Parathyroid adenoma (tissue), 2 donors: ENCODE measurements around the gene PODXL.

Source experiments
- H2AFZ ChIP-seq: fragments of 300-600 bp; sonication (generic); one replicate; pipeline ENCODE4 v1.7.0; 2017; ENCODE audit warnings: antibody characterized with exemption, mild to moderate bottlenecking
- H3K27ac ChIP-seq: fragments of 300-600 bp; sonication (generic); one replicate; pipeline ENCODE4 v1.7.0; 2017
- H3K27me3 ChIP-seq: fragments of 300-600 bp; sonication (generic); one replicate; pipeline ENCODE4 v1.7.0; 2017; ENCODE audit warnings: low read length; ENCODE audit not compliant: control insufficient read depth, insufficient read depth
- H3K36me3 ChIP-seq: fragments of 300-600 bp; sonication (generic); one replicate; pipeline ENCODE4 v1.7.0; 2017; ENCODE audit warnings: low read length; ENCODE audit not compliant: control insufficient read depth, insufficient read depth
- H3K4me1 ChIP-seq: fragments of 300-600 bp; sonication (generic); one replicate; pipeline ENCODE4 v1.7.0; 2017; ENCODE audit warnings: control low read depth
- H3K4me2 ChIP-seq: fragments of 300-600 bp; sonication (generic); one replicate; pipeline ENCODE4 v1.7.0; 2017; ENCODE audit warnings: low read length
- H3K4me3 ChIP-seq: fragments of 300-600 bp; sonication (generic); one replicate; pipeline ENCODE4 v1.7.0; 2017; ENCODE audit warnings: low read depth, low read length
- H3K79me2 ChIP-seq: fragments of 300-600 bp; sonication (generic); one replicate; pipeline ENCODE4 v1.7.0; 2017; ENCODE audit warnings: control low read depth
- H3K9ac ChIP-seq: fragments of 300-600 bp; sonication (generic); one replicate; pipeline ENCODE4 v1.7.0; 2017; ENCODE audit warnings: mild to moderate bottlenecking
- H3K9me3 ChIP-seq: fragments of 300-600 bp; sonication (generic); one replicate; pipeline ENCODE4 v1.7.0; 2017; ENCODE audit warnings: low read length; ENCODE audit not compliant: control insufficient read depth
- CTCF ChIP-seq: fragments of 300-600 bp; sonication (generic); IDR thresholded peaks from one replicate; pipeline ENCODE4 v1.7.0; 2017; ENCODE audit warnings: antibody characterized with exemption, mild to moderate bottlenecking
- donor health status: primary hyperparathyroidism.

PODXL gene

GRCh38 chr7:131511774-131512535 lies 44.5 kb downstream of the PODXL start:
- Histone ChIP-seq H3K4me2 (no peak overlapping the region), H2AFZ (no peak overlapping the region), H3K27me3 (no peaks in the 10 kb centered on the region), H3K4me1 (peaks cover 10% of the 10 kb centered on the region), H3K9me3 (no peaks in the 10 kb centered on the region), H3K27ac (no peak overlapping the region), H3K4me3 (no peak overlapping the region), H3K9ac (no peak overlapping the region), H3K36me3 (no peaks in the 10 kb centered on the region), H3K79me2 (no peaks in the 10 kb centered on the region)
- TF ChIP-seq CTCF: no peak

GRCh38 chr7:131511071-131511470 lies 45.4 kb downstream of the PODXL start:
- no peak overlapping the region for H3K27ac ChIP-seq
- no peak overlapping the region for H3K4me2 ChIP-seq
- H3K36me3 ChIP-seq: no peaks in the 10 kb centered on the region
- no peak overlapping the region for H3K9ac ChIP-seq
- peaks cover 10% of the 10 kb centered on the region for H3K4me1 ChIP-seq
- H3K9me3 ChIP-seq: no peaks in the 10 kb centered on the region
- no peak overlapping the region for H2AFZ ChIP-seq
- no peaks in the 10 kb centered on the region for H3K79me2 ChIP-seq
- H3K27me3 ChIP-seq: no peaks in the 10 kb centered on the region
- no peak overlapping the region for H3K4me3 ChIP-seq
- TF ChIP-seq CTCF: no peak

GRCh38 chr7:131509781-131510180 lies 46.6 kb downstream of the PODXL start:
- no peak overlapping the region for H3K4me2 ChIP-seq
- no peak overlapping the region for H2AFZ ChIP-seq
- H3K27ac ChIP-seq: no peak overlapping the region
- no peaks in the 10 kb centered on the region for H3K79me2 ChIP-seq
- H3K27me3 ChIP-seq: no peaks in the 10 kb centered on the region
- no peak overlapping the region for H3K9ac ChIP-seq
- no peaks in the 10 kb centered on the region for H3K9me3 ChIP-seq
- H3K4me1 ChIP-seq: peaks cover 10% of the 10 kb centered on the region
- no peak for TF ChIP-seq CTCF
- no peaks in the 10 kb centered on the region for H3K36me3 ChIP-seq
- H3K4me3 ChIP-seq: no peak overlapping the region

GRCh38 chr7:131508754-131509486 lies 47.5 kb downstream of the PODXL start:
- Histone ChIP-seq H3K9me3 (no peaks in the 10 kb centered on the region), H3K4me3 (no peak overlapping the region), H3K4me1 (peaks cover 7% of the 10 kb centered on the region), H3K27ac (no peak overlapping the region), H3K9ac (no peak overlapping the region), H2AFZ (no peak overlapping the region), H3K4me2 (no peak overlapping the region), H3K27me3 (no peaks in the 10 kb centered on the region), H3K36me3 (no peaks in the 10 kb centered on the region), H3K79me2 (no peaks in the 10 kb centered on the region)
- TF ChIP-seq CTCF: no peak
